Measurements from ENCODE around the gene UBL5. TPM values are rescaled to one million over a fixed set of nuclear protein-coding genes. Genes with fewer than 3 reads are reported as not detected.

Gene UBL5
- total RNA-seq, 1 experiment from 2014 or later, result 233 TPM

DNA sequence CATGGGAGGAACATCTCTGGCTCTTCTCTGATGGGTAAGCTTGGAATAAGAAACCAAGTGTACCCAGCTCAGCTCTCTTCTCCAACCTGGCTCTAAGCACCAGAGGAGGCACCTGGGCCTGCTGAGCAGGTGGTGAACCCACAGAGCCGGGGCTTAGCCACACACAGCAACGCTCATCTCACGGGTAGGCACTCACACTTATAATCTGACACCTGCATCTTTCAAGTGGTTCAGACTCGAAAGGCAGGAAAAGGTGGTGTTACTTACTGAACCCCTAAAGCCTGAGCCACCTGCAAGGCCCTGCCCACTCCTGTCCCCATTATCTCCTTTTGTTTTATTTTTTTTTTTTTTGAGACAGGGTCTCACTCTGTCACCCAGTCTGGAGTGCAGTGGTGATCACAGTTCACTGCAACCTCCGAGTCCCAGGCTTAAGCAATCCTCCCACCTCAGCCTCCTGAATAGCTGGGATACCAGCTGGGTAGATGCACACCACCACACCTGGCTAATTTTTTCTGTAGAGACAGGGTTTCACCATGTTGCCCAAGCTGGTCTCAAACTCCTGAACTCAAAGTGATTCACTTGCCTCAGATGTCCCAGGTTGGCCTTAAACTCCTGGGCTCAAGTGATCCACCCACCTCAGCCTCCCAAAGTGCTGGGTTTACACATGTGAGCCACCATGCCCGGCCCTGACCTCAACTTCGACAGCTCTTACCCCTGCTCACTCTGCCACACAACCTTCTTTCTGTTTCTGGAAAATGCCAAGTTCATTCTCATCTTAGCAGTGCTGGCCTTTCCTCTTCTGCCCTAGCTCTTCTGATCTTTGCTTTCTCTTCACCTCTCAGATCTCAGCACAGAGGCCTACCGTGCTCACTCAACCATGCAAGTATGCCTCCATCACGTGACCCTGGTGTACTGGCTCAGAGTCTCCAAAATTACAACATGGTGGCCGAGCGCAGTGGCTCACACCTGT is 18.6 kb upstream of the UBL5 start:
- Mint-ChIP-seq H3K4me3 (ENCODE audit: low read depth, unreplicated experiment) (no peak overlapping the region), H3K36me3 (ENCODE audit: insufficient read depth, unreplicated experiment) (peaks cover 14% of the 10 kb centered on the region), H3K27me3 (ENCODE audit: unreplicated experiment) (no peaks in the 10 kb centered on the region), H3K9me3 (ENCODE audit: low read depth, unreplicated experiment) (no peaks in the 10 kb centered on the region), H3K4me1 (ENCODE audit: low read depth, unreplicated experiment) (no peaks in the 10 kb centered on the region), H3K27ac (ENCODE audit: unreplicated experiment) (peak overlapping the region; percentile 56)
- TF ChIP-seq, protein P1, sequence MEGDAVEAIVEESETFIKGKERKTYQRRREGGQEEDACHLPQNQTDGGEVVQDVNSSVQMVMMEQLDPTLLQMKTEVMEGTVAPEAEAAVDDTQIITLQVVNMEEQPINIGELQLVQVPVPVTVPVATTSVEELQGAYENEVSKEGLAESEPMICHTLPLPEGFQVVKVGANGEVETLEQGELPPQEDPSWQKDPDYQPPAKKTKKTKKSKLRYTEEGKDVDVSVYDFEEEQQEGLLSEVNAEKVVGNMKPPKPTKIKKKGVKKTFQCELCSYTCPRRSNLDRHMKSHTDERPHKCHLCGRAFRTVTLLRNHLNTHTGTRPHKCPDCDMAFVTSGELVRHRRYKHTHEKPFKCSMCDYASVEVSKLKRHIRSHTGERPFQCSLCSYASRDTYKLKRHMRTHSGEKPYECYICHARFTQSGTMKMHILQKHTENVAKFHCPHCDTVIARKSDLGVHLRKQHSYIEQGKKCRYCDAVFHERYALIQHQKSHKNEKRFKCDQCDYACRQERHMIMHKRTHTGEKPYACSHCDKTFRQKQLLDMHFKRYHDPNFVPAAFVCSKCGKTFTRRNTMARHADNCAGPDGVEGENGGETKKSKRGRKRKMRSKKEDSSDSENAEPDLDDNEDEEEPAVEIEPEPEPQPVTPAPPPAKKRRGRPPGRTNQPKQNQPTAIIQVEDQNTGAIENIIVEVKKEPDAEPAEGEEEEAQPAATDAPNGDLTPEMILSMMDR (IDR thresholded peaks at IDR 0.05; ENCODE audit: unreplicated experiment), result no peak
- intact Hi-C loops (cut with micrococcal nuclease; ENCODE audit: unreplicated experiment), result no loop called here
- no TSS peak for BruUV-seq (replicated peaks)
- CTCF ChIA-PET, result interaction anchor here (0.6 to 0.7 kb wide), 4 partner anchors 12 to 614 kb away, joined by 3 to 8 read pairs (median 4); no protein-coding TSS in a partner anchor
- no peak for DNase-seq

DNA sequence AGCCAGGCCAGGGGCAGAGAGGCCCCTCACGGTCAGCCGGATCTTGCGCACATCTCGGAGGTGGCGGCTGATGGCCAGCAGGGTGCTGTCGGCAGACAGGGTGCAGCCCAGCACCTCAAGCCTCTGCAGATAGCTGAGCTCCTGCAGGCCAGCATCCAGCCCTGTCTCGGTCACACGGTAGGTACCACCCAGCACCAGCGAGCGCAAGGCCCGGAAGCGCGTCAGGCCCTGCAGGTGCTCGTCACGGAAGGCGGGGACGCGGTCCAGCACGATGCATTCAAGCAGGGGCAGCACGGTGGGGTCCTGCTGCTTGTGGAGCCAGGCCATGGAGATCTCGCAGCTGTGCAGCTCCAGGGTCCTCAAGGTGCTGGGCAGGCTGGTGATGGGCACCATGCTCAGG is 16.6 kb upstream of the UBL5 start:
- no TSS peak for BruUV-seq (replicated peaks)
- H3K9me3 Mint-ChIP-seq (ENCODE audit: low read depth, unreplicated experiment), result no peaks in the 10 kb centered on the region
- no peak overlapping the region for H3K27ac Mint-ChIP-seq (ENCODE audit: unreplicated experiment)
- DNase-seq, result no peak
- peaks cover 15% of the 10 kb centered on the region for H3K36me3 Mint-ChIP-seq (ENCODE audit: insufficient read depth, unreplicated experiment)
- TF ChIP-seq, protein P1 (IDR thresholded peaks at IDR 0.05; ENCODE audit: unreplicated experiment), result no peak
- no peaks in the 10 kb centered on the region for H3K27me3 Mint-ChIP-seq (ENCODE audit: unreplicated experiment)
- no peaks in the 10 kb centered on the region for H3K4me1 Mint-ChIP-seq (ENCODE audit: low read depth, unreplicated experiment)
- intact Hi-C loops (cut with micrococcal nuclease; ENCODE audit: unreplicated experiment), result no loop called here
- CTCF ChIA-PET, result no interaction called here
- no peak overlapping the region for H3K4me3 Mint-ChIP-seq (ENCODE audit: low read depth, unreplicated experiment)

DNA sequence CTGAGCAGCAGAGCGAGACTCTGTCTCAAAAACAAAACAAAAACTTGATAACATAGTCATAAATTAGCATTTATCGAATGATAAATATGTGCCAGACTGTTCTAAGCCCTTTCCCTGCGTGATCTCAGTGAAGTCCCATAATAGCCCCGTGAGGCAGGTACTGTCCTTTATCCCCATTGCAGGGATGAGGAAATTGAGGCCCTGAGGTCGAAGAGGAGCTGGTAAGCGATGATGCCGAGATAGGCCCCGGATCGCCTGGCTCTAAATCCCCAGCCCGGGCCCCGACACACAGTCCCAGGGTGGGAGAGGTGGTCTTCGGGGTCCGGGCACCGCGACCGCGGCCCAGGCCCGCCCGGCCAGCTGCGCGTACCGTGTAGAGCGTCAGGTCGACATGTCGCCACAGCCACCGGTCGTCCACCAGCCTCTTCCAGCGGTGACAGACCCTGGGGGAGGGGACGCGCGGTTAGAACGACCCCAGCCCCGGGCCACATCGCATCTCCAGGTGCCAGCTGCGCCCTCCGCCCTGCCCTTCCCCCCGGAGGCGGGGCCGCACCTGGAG is 9.5 kb upstream of the UBL5 start:
- H3K4me1 Mint-ChIP-seq (ENCODE audit: low read depth, unreplicated experiment), result no peaks in the 10 kb centered on the region
- TF ChIP-seq, protein P1 (IDR thresholded peaks at IDR 0.05; ENCODE audit: unreplicated experiment), result no peak
- no peak for DNase-seq
- H3K4me3 Mint-ChIP-seq (ENCODE audit: low read depth, unreplicated experiment), result peak overlapping the region; percentile 80
- peak overlapping the region; percentile 79 for H3K27ac Mint-ChIP-seq (ENCODE audit: unreplicated experiment)
- no peaks in the 10 kb centered on the region for H3K27me3 Mint-ChIP-seq (ENCODE audit: unreplicated experiment)
- intact Hi-C loops (cut with micrococcal nuclease; ENCODE audit: unreplicated experiment), result no loop called here
- BruUV-seq (replicated peaks), result no TSS peak
- no peaks in the 10 kb centered on the region for H3K9me3 Mint-ChIP-seq (ENCODE audit: low read depth, unreplicated experiment)
- peaks cover 31% of the 10 kb centered on the region for H3K36me3 Mint-ChIP-seq (ENCODE audit: insufficient read depth, unreplicated experiment)
- CTCF ChIA-PET, result interaction anchor here (0.6 to 0.7 kb wide), 3 partner anchors 24 to 1299 kb away, joined by 3 to 8 read pairs (median 8); no protein-coding TSS in a partner anchor

DNA sequence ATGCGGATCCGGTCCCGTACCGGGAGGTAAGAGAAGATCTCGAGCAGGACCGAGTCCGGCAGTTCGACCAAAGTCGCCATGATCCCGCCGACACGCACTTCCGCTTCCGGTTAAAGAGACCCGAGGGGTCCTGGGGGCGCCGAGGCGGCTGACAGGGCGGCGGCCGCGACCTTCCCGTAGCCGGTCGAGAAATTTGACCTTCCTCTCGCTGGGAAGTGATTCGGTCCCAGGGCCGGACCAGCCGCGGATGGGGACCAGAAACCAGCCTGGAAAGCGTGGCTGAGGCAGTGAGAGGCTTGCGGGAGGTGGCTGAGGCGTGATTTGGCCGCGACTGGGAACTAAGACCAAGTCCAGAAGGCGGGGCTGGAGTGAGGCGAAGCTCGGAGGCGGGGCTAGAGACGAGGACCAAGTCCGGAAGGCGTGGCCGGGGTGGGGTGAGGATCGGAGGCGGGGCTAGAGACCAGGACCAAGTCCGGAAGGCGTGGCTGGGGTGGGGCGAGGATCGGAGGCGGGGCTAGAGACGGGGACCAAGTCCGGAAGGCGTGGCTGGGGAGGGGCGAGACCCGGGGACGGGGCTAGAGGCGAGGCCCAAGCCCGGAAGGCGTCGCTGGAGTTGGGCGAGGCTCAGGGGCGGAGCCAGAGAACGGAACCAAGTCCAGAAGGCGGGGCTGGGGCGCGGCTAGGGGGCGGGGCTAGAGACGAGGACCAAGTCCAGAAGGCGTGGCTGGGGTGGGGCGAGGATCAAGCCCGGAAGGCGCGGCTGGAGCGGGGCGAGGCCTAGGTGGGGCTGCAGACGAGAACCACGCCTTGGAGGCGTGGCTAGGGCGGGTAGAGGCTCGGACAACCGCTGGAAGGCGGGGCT is 8.8 kb upstream of the UBL5 start, which contains the start of gene FBXL12:
Gene FBXL12 (minus strand): TSS at position 346 of the 862 bp plus-strand sequence. CDS start 266 bp downstream, at position 80.
- Mint-ChIP-seq H3K36me3 (ENCODE audit: insufficient read depth, unreplicated experiment) (peaks cover 27% of the 10 kb centered on the region), H3K9me3 (ENCODE audit: low read depth, unreplicated experiment) (no peaks in the 10 kb centered on the region), H3K4me3 (ENCODE audit: low read depth, unreplicated experiment) (peak within 1 kb of the TSS; percentile 80), H3K27ac (ENCODE audit: unreplicated experiment) (peak within 1 kb of the TSS; percentile 79), H3K4me1 (ENCODE audit: low read depth, unreplicated experiment) (no peaks in the 10 kb centered on the region), H3K27me3 (ENCODE audit: unreplicated experiment) (no peaks in the 10 kb centered on the region)
- TF ChIP-seq, protein P1 (IDR thresholded peaks at IDR 0.05; ENCODE audit: unreplicated experiment), result no peak
- intact Hi-C loops (cut with micrococcal nuclease; ENCODE audit: unreplicated experiment), result no loop called here
- BruUV-seq (replicated peaks), result no TSS peak
- CTCF ChIA-PET, result interaction anchor here (0.6 to 0.7 kb wide), 2 partner anchors 759 to 1300 kb away, joined by 3 to 8 read pairs; no protein-coding TSS in a partner anchor
- DNase-seq, result peak; percentile 99
